GM23338 (cell line): ENCODE results near the gene STX7. TPM values are rescaled to one million over a fixed set of nuclear protein-coding genes. Genes with fewer than 3 reads are reported as not detected.

Experiments used
- ATAC-seq: fragments of 200-7000 bp; cut with Tn5 transposase; 3 replicates; pipeline ENCODE4 v1.9.1; 2020
- DNase-seq: peaks from one replicate; pipeline ENCODE4 v3.0.0-alpha.2; 2015; ENCODE audit warnings: low spot score
- H2AFZ ChIP-seq: fragments of 200-600 bp; sonication (generic); 2 replicates; pipeline ENCODE4 v1.8.0; 2016; ENCODE audit warnings: antibody characterized with exemption, mild to moderate bottlenecking, moderate library complexity
- H3F3A ChIP-seq: fragments of 200-600 bp; sonication (generic); replicated peaks from 2 replicates; pipeline ENCODE4 v1.8.0; 2017; ENCODE audit warnings: antibody characterized with exemption, mixed run types, low read depth
- H3K27ac ChIP-seq: fragments of 200-600 bp; sonication (generic); 2 replicates; pipeline ENCODE4 v1.6.1; 2016; ENCODE audit warnings: low read depth
- H3K27me3 ChIP-seq: fragments of 200-600 bp; sonication (generic); 2 replicates; pipeline ENCODE4 v1.8.0; 2016; ENCODE audit warnings: mild to moderate bottlenecking, mixed run types, moderate library complexity; ENCODE audit not compliant: insufficient read depth
- H3K36me3 ChIP-seq: fragments of 200-600 bp; sonication (generic); 2 replicates; pipeline ENCODE4 v1.8.0; 2016; ENCODE audit warnings: mild to moderate bottlenecking; ENCODE audit not compliant: insufficient read depth
- H3K4me1 ChIP-seq: fragments of 200-600 bp; sonication (generic); 2 replicates; pipeline ENCODE4 v1.8.0; 2016; ENCODE audit warnings: mild to moderate bottlenecking, moderate library complexity; ENCODE audit not compliant: insufficient read depth
- H3K4me2 ChIP-seq: fragments of 200-600 bp; sonication (generic); 2 replicates; pipeline ENCODE4 v1.7.1; 2017; ENCODE audit warnings: mixed run types
- H3K4me3 ChIP-seq: fragments of 200-600 bp; sonication (generic); 2 replicates; pipeline ENCODE4 v1.6.1; 2016; ENCODE audit warnings: mixed run types
- H3K79me2 ChIP-seq: fragments of 200-600 bp; sonication (generic); replicated peaks from 2 replicates; pipeline ENCODE4 v1.8.0; 2017; ENCODE audit warnings: mild to moderate bottlenecking; ENCODE audit not compliant: insufficient read depth
- H3K9me2 ChIP-seq: fragments of 200-600 bp; sonication (generic); 2 replicates; pipeline ENCODE4 v1.8.0; 2017; ENCODE audit not compliant: insufficient read depth
- H4K20me1 ChIP-seq: fragments of 200-600 bp; sonication (generic); replicated peaks from 2 replicates; pipeline ENCODE4 v1.8.0; 2017; ENCODE audit warnings: mild to moderate bottlenecking; ENCODE audit not compliant: insufficient read depth
- H3K27ac Mint-ChIP-seq: 2 replicates; pipeline ENCODE4 v1.8.0; 2020; ENCODE audit warnings: inconsistent platforms, mild to moderate bottlenecking, moderate library complexity, mixed read lengths
- H3K27me3 Mint-ChIP-seq: 3 replicates; pipeline ENCODE4 v1.8.0; 2022; ENCODE audit warnings: low read depth, mild to moderate bottlenecking, moderate library complexity, mixed read lengths, inconsistent platforms; ENCODE audit not compliant: insufficient read depth, poor library complexity
- H3K36me3 Mint-ChIP-seq: 3 replicates; pipeline ENCODE4 v1.8.0; 2021; ENCODE audit warnings: low read depth, mild to moderate bottlenecking, inconsistent platforms, moderate library complexity, mixed read lengths
- H3K4me1 Mint-ChIP-seq: 3 replicates; pipeline ENCODE4 v1.8.0; 2020; ENCODE audit warnings: mild to moderate bottlenecking, inconsistent platforms, mixed read lengths
- H3K4me3 Mint-ChIP-seq: 3 replicates; pipeline ENCODE4 v1.8.0; 2021; ENCODE audit warnings: moderate library complexity, mild to moderate bottlenecking, inconsistent platforms, mixed read lengths
- H3K9me3 Mint-ChIP-seq: 3 replicates; pipeline ENCODE4 v1.8.0; 2020; ENCODE audit warnings: moderate library complexity, mild to moderate bottlenecking, inconsistent platforms, mixed read lengths
- CREB1 ChIP-seq: fragments of 250-450 bp; sonication (Bioruptor Pico); IDR thresholded peaks from 2 replicates; pipeline ENCODE4 v1.5.0; 2020; ENCODE audit warnings: low read depth, mild to moderate bottlenecking, moderate library complexity
- CTCF ChIP-seq, 2 experiments: fragments of 200-600 bp in 1 of 2; sonication (generic) in 1 of 2; conservative IDR thresholded peaks; 2 replicates each; pipeline versions ENCODE4 v1.5.1 to v1.6.1; 2016 to 2017; ENCODE audit warnings: antibody characterized with exemption in 2 of 2, low read depth in 2 of 2, mild to moderate bottlenecking in 2 of 2, moderate library complexity in 1 of 2
- ETS1 ChIP-seq: IDR thresholded peaks from 2 replicates; pipeline ENCODE4 v1.6.1; 2016; ENCODE audit warnings: antibody characterized with exemption
- EZH2 ChIP-seq: fragments of 200-600 bp; sonication (generic); IDR thresholded peaks from one replicate; pipeline ENCODE4 v1.8.0; 2017; ENCODE audit warnings: antibody characterized with exemption, mild to moderate bottlenecking, low read depth; ENCODE audit not compliant: unreplicated experiment
- EZH2phosphoT487 ChIP-seq: fragments of 200-600 bp; sonication (generic); IDR thresholded peaks from one replicate; pipeline ENCODE4 v1.8.1; 2018; ENCODE audit warnings: antibody characterized with exemption; ENCODE audit not compliant: unreplicated experiment
- JUNB ChIP-seq: IDR thresholded peaks from one replicate; pipeline ENCODE4 v1.6.1; 2016; ENCODE audit warnings: antibody characterized with exemption; ENCODE audit not compliant: unreplicated experiment
- NANOG ChIP-seq: IDR thresholded peaks from 2 replicates; pipeline ENCODE4 v1.6.1; 2016; ENCODE audit warnings: antibody characterized with exemption, borderline replicate concordance
- POLR2AphosphoS5 ChIP-seq: IDR thresholded peaks from 2 replicates; pipeline ENCODE4 v1.6.1; 2016; ENCODE audit warnings: antibody characterized with exemption, low read depth
- REST ChIP-seq: IDR thresholded peaks from one replicate; pipeline ENCODE4 v1.6.1; 2018; ENCODE audit warnings: antibody characterized with exemption; ENCODE audit not compliant: unreplicated experiment
- STAT1 ChIP-seq: IDR thresholded peaks from one replicate; pipeline ENCODE4 v1.6.1; 2016; ENCODE audit warnings: antibody characterized with exemption; ENCODE audit not compliant: unreplicated experiment
- ZNF114 ChIP-seq: fragments of 250-450 bp; sonication (Bioruptor Pico); IDR thresholded peaks from 2 replicates; pipeline ENCODE4 v1.5.0; 2020; ENCODE audit warnings: mild to moderate bottlenecking, moderate library complexity
- ZNF331 ChIP-seq: fragments of 250-450 bp; sonication (Bioruptor Pico); IDR thresholded peaks from 2 replicates; pipeline ENCODE4 v1.5.0; 2020; ENCODE audit warnings: low read depth, mild to moderate bottlenecking, moderate library complexity
- ZNF462 ChIP-seq: fragments of 250-450 bp; sonication (Bioruptor Pico); IDR thresholded peaks from 2 replicates; pipeline ENCODE4 v1.5.0; 2020; ENCODE audit warnings: mild to moderate bottlenecking, moderate library complexity
- polyA plus RNA-seq: library from polyadenylated mRNA; unstranded; fragments of >200 nt; fragmentation: Nextera tagmentation; extraction: Ambion mirVana; gene quantifications from 2 replicates; pipeline ENCODE4 v1.2.1, GENCODE V29; 2016
- total RNA-seq: library from RNA; depleted of rRNA; stranded (reverse); fragments of >200 nt; shearing (Covaris generic); gene quantifications from 2 replicates; pipeline ENCODE4 v1.2.3, GENCODE V29; 2014

The STX7 gene
- total and polyA plus RNA-seq, 2 experiments from 2014 or later: 22.4 to 28.8 TPM

GRCh38 chr6:132476688-132477087 is 36.2 kb downstream of the STX7 start:
- Histone ChIP-seq H3K4me1 (no peaks in the 10 kb centered on the region), H3F3A (no peaks in the 10 kb centered on the region), H2AFZ (no peak overlapping the region), H3K4me2 (no peak overlapping the region), H3K79me2 (peaks cover 3% of the 10 kb centered on the region; the same call in 1 of the 2 replicates), H3K27me3 (no peaks in the 10 kb centered on the region), H3K9me2 (no peaks in the 10 kb centered on the region), H4K20me1 (no peaks in the 10 kb centered on the region), H3K36me3 (no peaks in the 10 kb centered on the region), H3K4me3 (no peak overlapping the region), H3K27ac (no peak overlapping the region)
- Mint-ChIP-seq H3K27me3 (no peaks in the 10 kb centered on the region), H3K9me3 (no peaks in the 10 kb centered on the region), H3K4me3 (no peak overlapping the region), H3K4me1 (no peaks in the 10 kb centered on the region), H3K27ac (no peak overlapping the region), H3K36me3 (no peaks in the 10 kb centered on the region)
- TF ChIP-seq ZNF114 (CRISPR knock-in tag) (no peak), EZH2 (no peak), STAT1 (no peak), ETS1 (no peak), POLR2AphosphoS5 (no peak), EZH2phosphoT487 (no peak), ZNF331 (CRISPR knock-in tag) (no peak), CREB1 (CRISPR knock-in tag) (no peak), ZNF462 (CRISPR knock-in tag) (no peak), REST (no peak), CTCF (conservative IDR thresholded peaks at IDR 0.05; ENCODE audit: low read depth in 2 of 2) (no peak), NANOG (no peak), JUNB (no peak)
- DNase-seq (no peak), ATAC-seq (no peak)
